GM23248 (cell line): Measurements from ENCODE around the gene DPAGT1.

ENCODE experiments used
- EZH2 ChIP-seq: fragments of 200-600 bp; sonication (generic); IDR thresholded peaks from 2 replicates; pipeline ENCODE4 v1.6.1; 2018; ENCODE audit warnings: antibody characterized with exemption, mild to moderate bottlenecking; ENCODE audit not compliant: insufficient read depth, poor library complexity, severe bottlenecking
- EZH2phosphoT487 ChIP-seq: fragments of 200-600 bp; sonication (generic); IDR thresholded peaks from 2 replicates; pipeline ENCODE4 v1.6.1; 2018; ENCODE audit warnings: antibody characterized with exemption, moderate library complexity, mild to moderate bottlenecking, low read depth; ENCODE audit not compliant: insufficient read depth

DNA sequence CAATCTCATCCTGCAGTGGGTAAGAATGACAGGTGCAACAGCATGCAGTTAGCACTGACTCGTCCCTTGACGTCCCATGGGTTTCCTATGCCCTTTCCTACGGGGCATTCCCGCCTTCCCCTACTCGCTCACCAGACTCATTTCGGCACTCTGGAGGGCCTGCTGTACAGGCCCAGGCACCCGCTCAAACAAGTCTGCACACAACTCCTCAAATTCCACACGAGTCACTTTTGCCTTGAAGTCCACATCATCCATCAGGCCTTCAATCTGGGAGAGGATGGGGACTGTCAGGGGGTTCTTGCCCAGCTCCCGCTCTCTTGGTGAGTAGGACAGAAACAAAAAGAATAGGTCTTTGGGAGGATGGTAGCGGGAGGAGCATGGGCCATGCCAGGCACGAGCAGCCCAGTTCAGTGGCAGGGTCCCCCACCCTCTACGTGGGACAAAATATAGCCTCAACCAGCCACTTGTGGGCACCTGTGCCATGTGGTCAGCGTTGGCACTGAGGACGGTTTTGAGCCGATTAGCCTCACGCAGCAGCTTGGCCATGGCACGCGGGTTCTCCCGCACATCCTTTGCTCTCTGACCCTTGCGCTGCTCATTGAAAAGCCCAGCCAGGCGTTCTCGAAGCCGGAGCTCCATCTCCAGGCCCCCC is 49.4 kb downstream of the DPAGT1 start:
- TF ChIP-seq EZH2 (no peak), EZH2phosphoT487 (no peak)
